Tongue (tissue), 2 donors: ENCODE measurements around the gene TMEM187. TPM values are rescaled to one million over a fixed set of nuclear protein-coding genes. Genes with fewer than 3 reads are reported as not detected.
"Not testable (repeated sequence)": the region's sequence is repeated elsewhere in the genome, so short reads cannot be mapped to it uniquely, and the experiment has no call there.

Experiments used
- DNase-seq: peaks from one replicate; pipeline ENCODE4 v3.0.0-alpha.2; 2015
- total RNA-seq: library from RNA; depleted of rRNA; stranded (reverse); fragments of >200 nt; gene quantifications from one replicate; pipeline ENCODE4 v1.2.3, GENCODE V29; 2014

The TMEM187 gene
- total RNA-seq, 1 donor from 2014 or later, result 9.4 TPM

DNA sequence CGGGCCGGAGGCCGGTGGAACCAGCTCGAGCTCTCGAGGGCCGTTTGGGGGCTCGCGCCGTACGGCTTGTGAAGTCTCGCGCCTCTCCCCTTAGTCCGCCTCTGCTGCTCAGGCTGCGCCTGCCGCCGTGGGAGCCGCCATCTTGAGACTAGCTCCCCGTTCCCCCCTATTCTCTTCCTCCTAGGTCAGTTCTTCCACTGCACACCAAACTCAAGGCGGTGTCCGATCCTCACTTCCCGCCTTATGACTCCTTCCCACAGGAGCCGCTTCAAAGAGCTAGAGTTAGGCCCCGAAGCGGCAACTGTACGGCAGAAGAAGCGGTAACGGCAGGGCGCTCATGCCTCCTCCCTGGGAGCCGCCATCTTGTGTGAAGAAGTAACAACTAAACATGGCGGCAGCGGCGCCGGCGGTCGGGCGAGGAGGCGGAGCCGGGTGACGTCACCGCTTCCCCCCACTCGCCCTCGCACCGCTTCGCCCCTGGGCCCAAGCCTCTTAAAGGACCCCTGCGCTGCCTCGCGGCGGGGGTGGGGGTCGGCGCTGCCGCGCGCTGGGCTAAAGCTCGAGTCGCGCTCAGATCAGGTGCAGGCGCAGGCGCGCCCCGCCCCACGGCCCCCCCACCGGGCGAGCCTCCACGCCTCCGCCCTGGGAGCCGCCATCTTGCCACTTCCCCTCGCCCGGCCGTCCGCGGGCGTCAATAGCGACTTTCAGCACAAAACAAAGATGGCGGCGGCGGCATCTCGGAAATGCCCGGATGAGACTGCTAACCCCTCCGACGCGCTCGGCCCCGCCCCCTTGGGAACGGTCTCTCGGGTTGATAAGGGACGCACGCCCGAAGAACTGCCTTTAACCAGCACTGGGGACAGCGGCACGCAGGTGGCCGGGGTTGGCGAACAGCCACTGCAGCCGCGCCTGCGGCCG, 845 bp upstream of the TMEM187 start, which contains the start of gene HCFC1:
Gene HCFC1 (minus strand): TSS at position 369 of the 918 bp plus-strand sequence. CDS start 978 bp downstream, outside the sequence.
- DNase-seq, result peak; percentile 97

GRCh38 chrX:153973127-153974002, 811 bp downstream of the TMEM187 start:
- DNase-seq, result no peak

DNA sequence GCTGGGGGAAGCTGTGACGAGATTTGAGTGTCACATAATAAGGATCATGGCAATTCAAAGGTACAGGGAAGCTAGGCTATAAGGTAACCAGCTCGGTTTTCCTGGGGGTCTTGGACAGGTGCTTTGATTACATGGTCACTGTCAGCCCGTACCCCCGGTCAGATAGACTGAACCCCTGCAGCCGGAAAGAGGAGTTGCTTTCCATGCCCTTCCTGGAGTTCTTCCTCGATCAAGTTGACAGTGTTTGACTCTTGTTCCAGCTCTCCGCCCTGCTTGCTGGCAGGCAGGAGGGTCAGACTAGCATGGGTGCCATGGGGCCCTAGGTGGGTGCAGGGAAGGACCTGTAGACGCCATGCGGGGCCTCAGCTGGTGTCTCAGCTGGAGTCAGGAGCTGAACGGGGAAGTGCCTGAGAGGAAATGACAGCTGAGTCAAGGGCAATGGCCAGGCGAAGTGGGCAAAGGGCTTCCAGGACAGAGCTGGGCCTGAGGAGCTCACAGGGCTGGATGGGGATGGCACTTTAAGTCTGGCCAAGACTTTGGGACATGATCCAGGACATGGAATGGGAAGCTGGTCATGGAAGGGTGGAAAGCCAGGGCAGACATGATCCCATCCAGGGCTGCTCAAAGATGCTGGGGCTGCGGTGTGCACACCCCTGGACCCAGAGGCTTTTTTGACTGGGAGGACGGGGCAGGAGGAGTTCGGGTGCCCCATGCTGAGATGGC, 1.6 kb downstream of the TMEM187 start:
- DNase-seq, result no peak

DNA sequence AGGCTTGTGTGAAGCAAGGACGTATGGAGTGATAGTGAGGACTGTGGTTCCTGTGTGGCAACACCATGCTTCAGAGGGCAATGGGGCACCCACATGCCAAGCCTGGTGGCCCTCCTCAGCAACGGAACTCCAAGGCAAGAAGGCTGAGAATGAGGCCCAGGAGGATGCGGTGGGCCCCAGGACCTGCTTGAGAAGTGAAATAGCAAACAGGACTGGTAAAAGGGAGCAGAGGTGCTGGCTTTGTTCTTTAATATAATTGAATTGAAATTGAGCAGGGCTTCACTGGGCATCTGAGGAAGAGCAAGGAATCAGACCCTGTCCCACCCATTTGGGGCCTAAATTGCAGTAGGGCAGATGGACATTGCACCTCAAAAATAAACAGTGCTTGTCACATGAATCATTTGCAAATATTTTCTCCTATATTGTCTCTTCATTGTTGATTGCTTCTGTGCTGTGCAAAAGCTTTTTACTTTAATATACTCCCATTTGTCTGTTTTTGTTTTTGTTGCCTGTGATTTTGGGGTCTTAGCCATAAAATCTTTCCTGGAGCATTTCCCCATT, 2.3 kb downstream of the TMEM187 start:
- no peak for DNase-seq

DNA sequence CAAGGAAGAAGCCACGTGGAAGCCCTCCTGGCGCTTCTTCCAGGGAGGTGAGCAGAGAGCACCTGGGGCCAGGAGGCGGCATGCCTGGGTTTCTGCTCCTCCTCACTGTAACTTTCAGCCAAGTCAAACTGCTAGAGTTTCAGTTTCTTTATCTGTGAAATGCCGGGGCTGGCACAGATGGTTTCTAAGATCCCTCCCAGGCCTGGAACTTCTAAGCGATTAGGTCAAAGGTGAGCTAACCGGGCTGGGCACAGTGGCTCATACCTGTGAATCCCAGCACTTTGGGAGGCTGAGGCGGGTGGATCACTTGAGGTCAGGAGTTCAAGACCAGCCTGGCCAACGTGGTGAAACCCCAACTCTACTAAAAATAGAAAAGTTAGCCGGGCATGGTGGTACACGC, 7.8 kb downstream of the TMEM187 start:
- not testable (repeated sequence) for DNase-seq

- DNase-seq, result no peak
Measured at GRCh38 chrX:153981231-153981630, 8.7 kb downstream of the TMEM187 start.

DNA sequence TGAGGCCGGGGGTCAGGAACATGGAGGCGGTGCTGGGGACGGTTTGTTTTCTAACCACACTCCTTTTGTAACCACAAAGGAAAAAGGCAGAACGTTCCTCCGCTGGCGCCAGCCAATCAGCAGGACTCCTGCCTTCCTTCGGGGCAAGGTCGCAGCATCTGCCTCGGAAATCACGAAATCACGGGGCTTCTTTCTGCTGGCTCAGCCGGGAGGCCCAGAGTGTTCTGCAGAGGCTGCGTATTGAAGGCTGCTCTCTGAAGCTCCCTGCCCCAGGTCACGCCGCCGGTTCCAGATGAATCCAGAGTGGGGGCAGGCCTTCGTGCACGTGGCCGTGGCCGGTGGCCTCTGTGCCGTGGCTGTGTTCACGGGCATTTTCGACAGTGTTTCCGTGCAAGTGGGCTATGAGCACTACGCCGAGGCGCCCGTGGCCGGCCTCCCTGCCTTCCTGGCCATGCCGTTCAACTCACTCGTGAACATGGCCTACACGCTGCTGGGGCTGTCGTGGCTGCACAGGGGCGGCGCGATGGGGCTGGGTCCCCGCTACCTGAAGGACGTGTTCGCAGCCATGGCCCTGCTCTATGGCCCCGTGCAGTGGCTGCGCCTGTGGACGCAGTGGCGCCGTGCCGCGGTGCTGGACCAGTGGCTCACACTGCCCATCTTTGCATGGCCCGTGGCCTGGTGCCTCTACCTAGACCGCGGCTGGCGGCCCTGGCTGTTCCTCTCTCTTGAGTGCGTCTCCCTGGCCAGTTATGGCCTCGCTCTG, 9.4 kb downstream of the TMEM187 start:
- peak; percentile 31 for DNase-seq

- DNase-seq, result no peak
Measured at GRCh38 chrX:153983321-153983801, 10.8 kb downstream of the TMEM187 start.

DNA sequence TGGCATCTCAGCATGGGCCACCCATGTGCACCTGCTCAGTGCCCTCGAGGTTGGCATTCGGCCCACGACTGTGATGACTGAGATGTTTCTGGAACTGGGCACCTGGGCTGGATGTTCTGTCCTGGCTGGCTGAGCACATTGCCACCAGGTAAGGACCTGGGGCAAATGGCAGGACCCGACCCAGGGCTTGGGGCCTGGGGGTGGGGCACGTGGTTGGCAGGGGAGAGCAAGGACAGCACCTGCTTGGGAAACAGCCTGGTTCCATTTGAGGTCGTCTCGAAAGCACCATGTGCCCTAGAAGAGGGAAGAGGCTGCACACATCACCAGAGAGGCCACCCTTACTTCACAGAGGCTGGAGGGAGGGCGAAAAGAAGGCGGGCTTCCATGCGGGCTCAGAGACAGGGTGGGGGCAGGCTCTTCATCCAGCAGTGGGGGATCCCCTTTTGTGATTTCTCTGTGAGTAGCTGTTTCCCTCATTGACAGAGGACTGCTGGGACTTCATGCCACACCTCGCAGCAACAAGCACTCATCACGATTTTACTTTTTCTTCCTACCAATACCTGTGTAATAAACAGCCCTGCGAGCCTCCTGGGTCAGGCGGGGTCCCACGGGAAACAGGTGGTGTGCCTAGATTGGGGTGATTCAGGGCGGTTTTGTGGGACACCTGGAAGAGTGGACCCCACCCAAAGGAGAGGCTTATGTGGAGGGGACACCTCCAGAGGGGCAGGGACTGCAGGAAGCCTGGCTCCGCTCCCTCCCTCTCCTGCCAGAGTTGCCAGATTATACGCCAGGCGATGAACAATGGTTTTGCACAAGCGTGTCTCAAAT, 12.0 kb downstream of the TMEM187 start:
- DNase-seq, result no peak

DNA sequence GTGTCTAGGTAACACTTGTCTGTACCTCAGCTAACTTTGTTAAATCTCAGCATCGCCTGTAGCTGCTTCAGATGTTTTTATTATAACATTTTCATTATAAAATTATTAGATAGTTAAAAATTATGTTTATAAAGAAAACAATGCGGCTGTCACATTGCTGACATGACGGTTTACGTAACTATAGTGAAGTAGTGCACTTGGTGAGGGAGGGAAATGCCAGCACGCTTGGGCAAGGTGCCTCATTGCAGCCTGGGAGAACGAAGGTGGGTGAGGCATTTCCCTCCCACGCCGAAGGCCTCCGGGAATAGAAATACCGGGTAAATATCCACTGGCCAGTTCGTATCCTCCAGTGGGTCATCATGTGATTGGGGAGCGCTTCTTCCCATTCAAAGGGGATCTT, 15.9 kb downstream of the TMEM187 start:
- DNase-seq, result no peak

DNA sequence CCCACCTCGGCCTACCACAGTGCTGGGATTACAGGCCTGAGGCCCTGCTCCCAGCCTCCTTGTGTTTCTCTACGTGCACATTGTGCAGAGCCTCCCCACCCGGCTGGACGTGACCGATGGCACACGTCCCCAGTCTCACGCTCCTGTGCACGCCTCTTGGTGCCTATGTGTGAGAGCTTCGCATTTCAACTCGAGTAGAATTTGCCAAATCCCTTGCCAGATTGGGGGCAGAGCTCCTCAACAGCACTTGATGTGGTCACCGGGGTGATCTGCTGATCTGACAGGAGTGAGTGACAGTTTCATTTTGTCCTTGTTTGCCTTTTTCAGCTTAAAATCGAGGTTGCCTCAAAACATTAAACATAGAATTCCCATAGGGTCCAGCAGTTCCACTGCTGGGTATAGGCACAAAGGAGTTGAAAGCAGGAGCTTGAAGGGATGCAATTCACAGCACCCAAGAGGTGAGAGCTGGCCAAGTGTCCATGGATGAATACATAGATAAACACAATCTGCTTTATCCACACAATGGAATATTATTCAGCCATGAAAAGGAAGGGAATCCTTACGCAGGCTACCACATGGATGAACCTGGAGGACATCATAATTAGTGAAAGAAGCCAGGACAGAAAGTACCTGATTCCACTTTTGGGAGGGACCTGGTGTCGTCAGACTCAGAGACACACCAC, 17.6 kb downstream of the TMEM187 start:
- no peak for DNase-seq

DNA sequence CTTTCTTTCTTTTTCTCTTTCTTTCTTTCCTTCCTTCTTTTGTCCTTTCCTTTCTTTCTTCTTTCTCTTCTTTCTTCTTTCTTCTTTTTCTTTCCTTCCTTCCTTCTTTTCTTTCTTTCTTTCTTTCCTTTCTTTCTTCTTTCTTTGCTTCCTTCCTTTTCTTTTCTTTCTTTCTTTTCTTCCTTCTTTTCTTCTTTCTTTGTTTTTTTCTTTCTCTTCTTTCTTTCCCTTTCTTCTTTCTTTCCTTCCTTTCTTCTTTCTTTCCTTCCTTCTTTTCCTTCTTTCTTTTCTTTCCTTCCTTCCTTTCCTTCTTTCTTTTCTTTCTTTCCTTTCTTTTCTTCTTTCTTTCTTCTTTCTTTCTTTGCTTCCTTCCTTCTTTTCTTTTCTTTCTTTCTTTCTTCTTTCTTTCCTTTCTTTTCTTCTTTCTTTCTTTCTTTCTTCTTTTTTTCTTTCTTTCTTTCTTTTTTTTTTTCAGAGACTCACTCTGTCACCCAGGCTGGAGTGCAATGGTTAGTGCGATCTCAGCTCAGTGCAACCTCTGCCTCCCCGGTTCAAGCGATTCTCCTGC, 18.5 kb downstream of the TMEM187 start:
- DNase-seq, result no peak

GRCh38 chrX:153992180-153992579, 19.6 kb downstream of the TMEM187 start:
- no peak for DNase-seq

- no peak for DNase-seq
Measured at GRCh38 chrX:153993079-153993478, 20.5 kb downstream of the TMEM187 start.

- DNase-seq, result no peak
Measured at GRCh38 chrX:153993978-153994377, 21.4 kb downstream of the TMEM187 start.

GRCh38 chrX:153994398-153994797, 21.8 kb downstream of the TMEM187 start:
- not testable (repeated sequence) for DNase-seq

- DNase-seq, result no peak
Measured at GRCh38 chrX:153995504-153995903, 22.9 kb downstream of the TMEM187 start.

DNA sequence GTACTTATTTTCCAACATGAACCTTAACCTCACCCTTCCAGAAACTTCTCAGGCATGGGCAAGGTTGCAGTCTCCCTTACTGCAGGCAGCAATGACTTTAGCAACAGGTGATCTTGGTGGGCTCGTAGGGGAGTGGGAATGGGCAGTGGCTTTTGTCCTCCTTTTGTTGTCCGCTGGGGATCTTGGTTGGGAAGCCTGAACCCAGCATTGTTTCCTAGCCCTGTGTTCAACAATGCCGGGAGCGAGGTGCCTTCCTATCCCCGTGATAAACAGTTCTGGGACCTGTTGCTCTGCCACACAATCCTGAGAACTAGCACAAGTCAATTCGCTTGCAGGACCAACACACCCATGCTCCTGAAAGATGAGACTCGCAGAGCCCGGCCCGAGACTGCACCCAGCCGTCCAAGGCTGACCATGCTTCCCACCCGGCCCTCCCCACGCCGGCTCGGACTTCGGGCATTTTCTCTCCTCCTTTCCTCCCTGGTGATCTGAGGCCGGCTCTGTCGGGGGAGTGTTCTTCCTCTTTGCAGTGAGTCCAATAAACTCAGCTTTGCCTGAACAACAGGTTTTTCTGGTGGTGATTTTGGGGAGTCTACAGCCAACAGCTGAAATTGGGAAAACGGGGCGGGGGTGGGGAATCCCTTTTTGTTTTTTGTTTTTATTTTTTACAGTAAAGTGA, 26.9 kb downstream of the TMEM187 start:
- DNase-seq, result no peak
